GM21529 (cell line): ENCODE results near the gene RSPH10B.
A peak's percentile ranks its signal among the peaks of the same experiment; 100 is the strongest.
"Not testable (repeated sequence)": the region's sequence is repeated elsewhere in the genome, so short reads cannot be mapped to it uniquely, and the experiment has no call there.

Experiments
- ATAC-seq: cut with Tn5 transposase; IDR thresholded peaks from one replicate; pipeline ENCODE4 v1.9.1; 2021; ENCODE audit not compliant: unreplicated experiment

The RSPH10B gene

GRCh38 chr7:5930290-5930689 lies 40.2 kb downstream of the RSPH10B start:
- ATAC-seq: not testable (repeated sequence)

DNA sequence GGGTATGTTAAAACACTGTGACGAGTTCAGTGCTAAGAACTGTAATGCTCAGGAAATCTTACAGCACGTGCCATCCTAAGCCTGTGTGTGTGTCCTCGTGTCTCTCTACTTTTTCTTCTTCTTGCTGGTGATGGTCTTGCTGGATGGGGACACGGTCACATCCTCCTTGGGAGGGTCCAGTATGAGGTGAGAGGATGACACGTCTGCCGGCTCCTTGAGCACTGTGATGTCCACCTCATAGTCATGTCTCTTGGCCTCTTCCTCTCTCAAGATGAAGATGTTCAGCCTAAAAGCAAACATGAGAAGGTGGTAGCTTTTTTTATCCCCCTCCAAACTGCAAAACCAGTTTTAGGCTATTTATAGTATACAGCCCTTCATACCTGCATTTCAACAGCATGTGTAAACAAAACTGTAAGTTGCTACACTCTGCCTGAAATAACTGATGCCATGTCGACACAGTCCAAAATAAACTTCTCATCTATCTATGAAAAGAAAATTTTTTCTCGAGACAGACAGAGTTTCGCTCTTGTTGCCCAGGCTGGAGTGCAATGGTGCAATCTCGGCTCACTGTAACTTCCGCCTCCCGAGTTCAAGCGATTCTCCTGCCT lies 44.1 kb downstream of the RSPH10B start:
- ATAC-seq: not testable (repeated sequence)

GRCh38 chr7:5924630-5925029 lies 45.9 kb downstream of the RSPH10B start:
- not testable (repeated sequence) for ATAC-seq

- not testable (repeated sequence) for ATAC-seq
Measured at GRCh38 chr7:5924180-5924579, 46.3 kb downstream of the RSPH10B start.

DNA sequence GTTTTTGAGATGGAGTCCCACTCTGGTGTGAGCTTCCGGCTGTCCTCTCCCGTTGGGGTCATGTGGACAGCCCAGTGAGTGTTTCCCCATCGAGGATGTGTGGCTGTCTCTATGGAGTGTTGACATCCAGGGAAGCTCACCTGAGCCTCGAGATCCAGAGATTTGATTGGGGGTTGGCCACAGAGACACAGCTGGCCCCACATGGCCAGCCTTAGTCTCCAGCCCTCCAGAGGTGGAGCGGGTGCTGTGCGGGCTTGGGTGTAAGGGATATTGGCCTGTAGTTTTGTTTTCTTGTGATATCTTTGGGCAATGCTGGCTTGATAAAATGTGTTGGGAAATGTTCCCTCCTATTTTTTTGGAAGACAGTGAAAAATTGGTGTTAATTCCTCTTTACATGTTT lies 54.0 kb downstream of the RSPH10B start:
- not testable (repeated sequence) for ATAC-seq

DNA sequence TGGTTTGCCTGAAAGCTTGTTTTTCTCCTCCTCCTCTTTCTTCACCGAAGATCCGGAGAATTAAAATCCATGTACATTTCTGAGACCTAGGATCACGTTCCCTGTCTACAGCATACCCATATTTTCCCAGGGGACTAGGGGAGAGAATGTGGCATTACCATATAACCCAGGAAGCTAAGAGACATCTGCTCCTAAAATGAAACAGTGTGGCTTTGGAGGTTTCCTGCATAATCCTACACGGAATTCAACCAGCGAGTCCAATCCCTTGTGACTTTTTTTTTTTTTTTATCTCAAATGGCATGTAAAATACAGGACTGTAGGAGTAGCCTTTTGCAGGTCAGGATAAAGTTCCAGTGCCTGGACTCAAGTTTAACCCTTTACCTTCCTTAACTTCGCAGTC lies 61.7 kb downstream of the RSPH10B start:
- not testable (repeated sequence) for ATAC-seq

GRCh38 chr7:5904726-5905125 lies 65.8 kb downstream of the RSPH10B start:
- not testable (repeated sequence) for ATAC-seq

- not testable (repeated sequence) for ATAC-seq
Measured at GRCh38 chr7:5903002-5903401, 67.5 kb downstream of the RSPH10B start.

- peak; percentile 92 for ATAC-seq
Measured at GRCh38 chr7:5898480-5899224, 71.8 kb downstream of the RSPH10B start, which contains the start of gene CCZ1. TSS of gene CCZ1 (plus strand) at chr7:5898733. CDS start at chr7:5898800, 67 bp downstream.

- not testable (repeated sequence) for ATAC-seq
Measured at GRCh38 chr7:5897369-5897919, 73.0 kb downstream of the RSPH10B start.

- ATAC-seq: no peak
Measured at GRCh38 chr7:5892498-5892897, 78.0 kb downstream of the RSPH10B start.

DNA sequence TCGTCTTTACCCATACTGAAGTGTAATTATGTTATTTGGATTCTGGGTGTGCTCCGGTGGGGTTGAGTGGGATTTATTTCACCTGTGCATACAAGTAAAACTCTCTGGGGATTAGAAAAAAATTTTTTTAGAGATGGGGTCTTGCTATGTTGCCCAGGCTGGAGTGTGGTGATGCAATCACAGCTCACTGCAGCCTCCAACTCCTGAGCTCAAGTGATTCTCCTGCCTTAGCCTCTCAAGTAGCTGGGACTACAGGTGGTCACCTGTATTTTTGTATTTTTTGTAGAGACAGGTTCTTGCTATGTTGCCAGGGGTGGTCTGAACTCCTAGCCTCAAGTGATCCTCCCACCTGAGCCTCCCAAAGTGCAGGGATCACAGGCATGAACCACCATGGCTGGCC lies 80.2 kb downstream of the RSPH10B start:
- not testable (repeated sequence) for ATAC-seq

- not testable (repeated sequence) for ATAC-seq
Measured at GRCh38 chr7:5888021-5888420, 82.5 kb downstream of the RSPH10B start.

DNA sequence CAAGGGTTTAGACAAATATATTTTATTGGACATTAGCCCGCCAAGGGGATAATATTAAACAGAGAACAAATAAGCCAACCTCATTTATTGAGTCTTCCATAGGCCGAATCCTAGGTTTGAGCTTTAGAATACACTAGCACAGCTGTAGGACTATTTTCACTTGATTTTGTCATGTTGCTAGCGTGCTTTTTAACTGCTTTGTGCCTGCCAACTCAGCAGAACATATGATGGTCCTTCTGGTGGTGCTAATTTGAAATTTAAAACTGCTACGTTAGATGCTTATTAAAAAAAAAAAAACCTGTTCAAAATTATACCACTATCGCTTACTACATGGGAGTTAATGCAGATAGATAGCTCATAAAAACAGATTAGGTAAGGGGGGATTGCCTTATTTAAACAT lies 86.1 kb downstream of the RSPH10B start:
- ATAC-seq: not testable (repeated sequence)

- ATAC-seq: not testable (repeated sequence)
Measured at GRCh38 chr7:5880106-5880505, 90.4 kb downstream of the RSPH10B start.

- not testable (repeated sequence) for ATAC-seq
Measured at GRCh38 chr7:5879591-5879990, 90.9 kb downstream of the RSPH10B start.
